Measurements from ENCODE around the gene TRIM36.

TRIM36 gene, protein sequence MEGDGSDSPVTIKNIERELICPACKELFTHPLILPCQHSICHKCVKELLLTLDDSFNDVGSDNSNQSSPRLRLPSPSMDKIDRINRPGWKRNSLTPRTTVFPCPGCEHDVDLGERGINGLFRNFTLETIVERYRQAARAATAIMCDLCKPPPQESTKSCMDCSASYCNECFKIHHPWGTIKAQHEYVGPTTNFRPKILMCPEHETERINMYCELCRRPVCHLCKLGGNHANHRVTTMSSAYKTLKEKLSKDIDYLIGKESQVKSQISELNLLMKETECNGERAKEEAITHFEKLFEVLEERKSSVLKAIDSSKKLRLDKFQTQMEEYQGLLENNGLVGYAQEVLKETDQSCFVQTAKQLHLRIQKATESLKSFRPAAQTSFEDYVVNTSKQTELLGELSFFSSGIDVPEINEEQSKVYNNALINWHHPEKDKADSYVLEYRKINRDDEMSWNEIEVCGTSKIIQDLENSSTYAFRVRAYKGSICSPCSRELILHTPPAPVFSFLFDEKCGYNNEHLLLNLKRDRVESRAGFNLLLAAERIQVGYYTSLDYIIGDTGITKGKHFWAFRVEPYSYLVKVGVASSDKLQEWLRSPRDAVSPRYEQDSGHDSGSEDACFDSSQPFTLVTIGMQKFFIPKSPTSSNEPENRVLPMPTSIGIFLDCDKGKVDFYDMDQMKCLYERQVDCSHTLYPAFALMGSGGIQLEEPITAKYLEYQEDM

DNA sequence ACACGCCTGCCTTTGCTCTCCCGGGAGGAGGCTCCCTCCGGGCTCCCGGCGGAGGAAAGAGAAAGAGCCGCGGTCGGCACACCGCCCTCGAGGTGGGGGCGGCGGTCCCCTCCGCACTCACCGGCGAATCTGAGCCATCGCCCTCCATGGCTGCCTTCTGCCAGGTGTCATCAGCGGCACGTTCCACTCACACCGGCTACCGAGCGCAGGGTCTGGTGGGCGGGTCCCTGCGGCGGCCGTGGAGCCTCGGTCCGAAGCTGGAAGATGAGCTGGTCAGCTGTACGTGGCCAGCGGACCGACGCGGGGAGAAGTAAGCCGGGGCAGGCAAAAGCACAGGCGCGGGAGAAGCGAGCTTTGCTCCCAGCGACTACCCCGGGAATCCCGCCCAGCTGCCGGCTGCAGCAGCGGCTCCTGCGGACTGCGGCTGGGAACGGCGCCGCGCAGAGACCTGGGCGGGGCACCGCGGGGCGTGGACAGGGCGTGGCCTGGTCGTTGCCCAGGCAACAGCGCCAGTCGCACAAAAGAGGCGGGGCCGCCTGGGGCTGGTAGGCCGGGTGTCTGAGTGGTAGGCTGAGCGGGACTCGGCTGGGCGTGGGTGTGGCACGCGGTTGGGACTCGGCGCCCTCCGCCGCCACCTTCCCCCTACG lies at the start of gene TRIM36:
Gene TRIM36, minus strand, starts transcription at position 422 of the 647 bp plus-strand sequence. Its CDS starts 274 bp downstream, at position 148.
- peaks cover 48% of the 10 kb centered on the region for H3K27me3 Mint-ChIP-seq
- peaks cover 14% of the 10 kb centered on the region for H3K4me1 Mint-ChIP-seq
- H3K9me3 Mint-ChIP-seq = peaks cover 10% of the 10 kb centered on the region

DNA sequence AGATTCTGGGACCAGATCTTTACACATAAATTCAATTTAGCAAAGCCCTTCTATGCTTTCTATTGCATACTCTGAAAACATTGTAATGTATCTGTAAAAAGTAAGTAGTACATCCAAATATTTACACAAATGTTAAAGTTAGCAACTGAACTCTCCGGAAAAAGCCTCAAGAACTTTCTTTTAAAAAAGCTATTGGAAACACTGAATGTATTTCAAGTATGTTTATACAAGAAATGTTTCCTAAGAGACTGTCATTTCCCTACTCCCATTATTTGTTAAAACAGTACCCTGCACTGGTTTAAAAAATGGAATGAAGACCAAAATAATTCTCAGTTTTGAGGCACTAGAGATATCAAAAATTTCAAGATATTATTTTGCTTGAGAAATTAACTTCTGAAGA lies 44.8 kb upstream of the TRIM36 start:
- Mint-ChIP-seq H3K4me3 (no peak overlapping the region), H3K4me1 (peaks cover 5% of the 10 kb centered on the region), H3K36me3 (peaks cover 28% of the 10 kb centered on the region), H3K27me3 (no peaks in the 10 kb centered on the region), H3K9me3 (no peaks in the 10 kb centered on the region), H3K27ac (no peak overlapping the region)
- ATAC-seq = no peak

More for the DNA sequence above, at the start of gene TRIM36:
- Mint-ChIP-seq H3K4me3 (peak within 1 kb of the TSS; percentile 92), H3K36me3 (peaks cover 11% of the 10 kb centered on the region), H3K27ac (no peak within 1 kb of the TSS)
- peak; percentile 98 for ATAC-seq

DNA sequence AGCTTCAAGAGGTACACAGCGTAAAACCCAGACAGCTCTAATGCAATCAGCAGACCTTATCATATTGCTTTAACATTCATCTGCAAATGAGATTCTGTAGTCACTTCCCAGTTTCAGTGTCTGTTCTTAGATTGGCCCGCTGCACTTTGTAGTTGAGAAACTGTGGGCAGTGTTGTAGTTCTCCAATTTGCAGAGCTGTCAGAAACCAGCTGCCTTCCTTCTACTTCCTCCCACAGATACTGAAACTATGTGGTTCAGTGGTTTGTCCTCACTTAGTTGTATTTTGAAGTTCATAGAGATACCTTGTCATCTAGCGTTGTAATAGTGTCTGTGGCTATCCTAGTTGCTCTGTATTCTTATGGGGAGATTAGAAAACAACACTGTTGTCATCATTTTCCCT lies 39.6 kb upstream of the TRIM36 start:
- ATAC-seq = peak; percentile 100
- Mint-ChIP-seq H3K4me3 (peak overlapping the region; percentile 51), H3K4me1 (peaks cover 17% of the 10 kb centered on the region), H3K9me3 (no peaks in the 10 kb centered on the region), H3K27me3 (no peaks in the 10 kb centered on the region), H3K27ac (peak overlapping the region; percentile 38), H3K36me3 (peaks cover 17% of the 10 kb centered on the region)

DNA sequence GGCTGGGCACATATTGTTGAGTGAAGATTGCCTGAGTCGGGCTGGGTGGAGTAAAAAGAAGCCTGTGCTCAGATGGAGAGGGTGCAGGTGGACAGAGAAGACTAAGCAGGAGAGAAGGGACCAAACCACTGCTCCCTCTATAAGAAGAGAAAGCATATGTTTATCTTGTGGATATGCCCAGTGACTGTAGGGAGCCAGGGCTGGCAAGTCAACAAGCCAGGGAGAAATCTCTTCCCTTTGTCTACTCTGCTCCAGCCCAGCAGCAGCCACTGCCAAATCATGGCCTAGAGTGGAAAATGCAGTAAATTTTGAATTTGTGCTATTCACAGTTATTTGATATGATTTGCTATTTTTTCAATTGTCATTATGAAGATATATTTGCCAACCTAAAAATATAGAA lies 33.2 kb upstream of the TRIM36 start:
- H3K36me3 Mint-ChIP-seq = peaks cover 18% of the 10 kb centered on the region
- H3K4me1 Mint-ChIP-seq = no peaks in the 10 kb centered on the region
- H3K27ac Mint-ChIP-seq = no peak overlapping the region
- H3K9me3 Mint-ChIP-seq = peaks cover 7% of the 10 kb centered on the region
- H3K4me3 Mint-ChIP-seq = no peak overlapping the region
- no peak for ATAC-seq
- H3K27me3 Mint-ChIP-seq = no peaks in the 10 kb centered on the region

DNA sequence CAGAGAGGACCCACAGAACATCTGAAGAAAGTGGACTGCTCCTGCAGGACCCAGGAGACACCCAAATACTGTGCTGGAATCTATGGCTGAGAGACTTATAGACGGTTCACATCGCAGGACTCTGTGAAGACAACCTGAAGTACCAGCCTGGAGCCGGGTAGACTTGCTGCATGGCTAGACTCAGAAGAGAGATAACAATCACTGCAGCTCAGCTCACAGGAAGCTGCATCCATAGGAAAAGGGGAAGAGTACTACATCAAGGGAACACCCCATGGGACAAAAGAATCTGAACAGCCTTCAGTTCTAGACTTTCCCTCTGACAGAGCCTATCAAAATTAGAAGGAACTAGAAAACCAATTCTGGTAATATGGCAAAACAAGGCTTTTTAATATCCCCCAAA lies 26.5 kb upstream of the TRIM36 start:
- no peaks in the 10 kb centered on the region for H3K4me1 Mint-ChIP-seq
- H3K4me3 Mint-ChIP-seq = no peak overlapping the region
- H3K9me3 Mint-ChIP-seq = peaks cover 7% of the 10 kb centered on the region
- ATAC-seq = no peak
- peaks cover 12% of the 10 kb centered on the region for H3K36me3 Mint-ChIP-seq
- no peaks in the 10 kb centered on the region for H3K27me3 Mint-ChIP-seq
- H3K27ac Mint-ChIP-seq = no peak overlapping the region

DNA sequence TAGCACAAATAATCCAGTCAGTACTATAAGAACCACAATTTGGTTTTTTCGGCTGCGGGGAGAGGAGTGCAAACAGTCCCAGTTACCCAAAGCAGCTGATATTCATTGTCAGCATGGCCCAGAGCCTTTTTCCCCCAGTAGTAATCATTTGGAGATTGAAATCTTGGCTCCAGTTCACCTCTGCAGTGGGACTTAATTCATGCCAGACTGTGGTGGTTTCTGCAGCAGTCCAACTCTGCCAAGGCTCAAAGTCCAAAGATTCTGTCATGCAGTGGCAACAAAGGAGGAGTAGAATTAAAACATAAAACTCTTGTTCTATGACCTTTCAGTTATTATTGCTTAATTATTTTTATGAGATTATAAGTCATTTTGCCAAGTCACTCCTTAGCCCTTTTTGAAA lies 25.0 kb upstream of the TRIM36 start:
- Mint-ChIP-seq H3K27ac (no peak overlapping the region), H3K4me3 (no peak overlapping the region), H3K9me3 (peaks cover 5% of the 10 kb centered on the region), H3K36me3 (peaks cover 8% of the 10 kb centered on the region), H3K27me3 (no peaks in the 10 kb centered on the region), H3K4me1 (no peaks in the 10 kb centered on the region)
- no peak for ATAC-seq

DNA sequence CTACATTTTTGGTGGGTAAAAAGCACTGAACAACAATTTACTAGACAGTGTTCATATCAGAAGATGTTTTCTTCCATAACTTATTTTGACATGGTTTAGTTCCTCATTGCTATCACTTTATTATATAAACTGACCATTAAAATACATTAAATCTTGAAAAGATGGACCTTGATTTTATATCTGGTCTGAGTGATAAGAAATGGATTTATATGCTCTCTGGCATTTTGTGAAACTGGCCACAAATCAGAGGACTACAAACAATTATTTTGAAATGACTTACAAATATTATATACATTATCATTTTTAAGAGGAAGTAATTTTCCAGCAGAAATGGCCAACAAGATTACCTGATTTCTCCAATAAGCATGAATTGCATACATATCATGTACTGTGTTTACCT lies 23.6 kb upstream of the TRIM36 start:
- H3K27ac Mint-ChIP-seq = no peak overlapping the region
- no peaks in the 10 kb centered on the region for H3K27me3 Mint-ChIP-seq
- no peaks in the 10 kb centered on the region for H3K9me3 Mint-ChIP-seq
- H3K4me1 Mint-ChIP-seq = no peaks in the 10 kb centered on the region
- no peak for ATAC-seq
- no peaks in the 10 kb centered on the region for H3K36me3 Mint-ChIP-seq
- H3K4me3 Mint-ChIP-seq = no peak overlapping the region

DNA sequence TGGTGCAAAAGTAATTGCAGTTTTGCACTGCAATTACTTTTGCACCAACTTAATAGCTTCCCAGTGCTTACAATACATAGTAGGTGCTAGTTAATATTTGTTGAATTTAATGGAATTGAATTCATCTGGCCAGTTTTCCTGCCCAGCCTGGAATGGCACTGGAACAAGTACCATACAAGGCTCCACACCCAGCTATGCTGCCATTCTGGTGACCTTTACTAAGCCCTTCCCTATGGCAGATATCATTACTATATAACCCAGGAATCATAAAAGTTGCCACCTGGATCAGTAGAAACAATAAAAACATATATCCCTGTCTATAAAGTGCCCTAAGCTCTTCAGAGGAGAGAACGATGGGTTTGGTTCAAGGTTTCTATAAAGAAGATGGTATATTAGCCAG lies 22.4 kb upstream of the TRIM36 start:
- Mint-ChIP-seq H3K9me3 (no peaks in the 10 kb centered on the region), H3K27ac (no peak overlapping the region), H3K27me3 (peaks cover 1% of the 10 kb centered on the region), H3K4me3 (no peak overlapping the region), H3K4me1 (no peaks in the 10 kb centered on the region), H3K36me3 (no peaks in the 10 kb centered on the region)
- ATAC-seq = no peak

DNA sequence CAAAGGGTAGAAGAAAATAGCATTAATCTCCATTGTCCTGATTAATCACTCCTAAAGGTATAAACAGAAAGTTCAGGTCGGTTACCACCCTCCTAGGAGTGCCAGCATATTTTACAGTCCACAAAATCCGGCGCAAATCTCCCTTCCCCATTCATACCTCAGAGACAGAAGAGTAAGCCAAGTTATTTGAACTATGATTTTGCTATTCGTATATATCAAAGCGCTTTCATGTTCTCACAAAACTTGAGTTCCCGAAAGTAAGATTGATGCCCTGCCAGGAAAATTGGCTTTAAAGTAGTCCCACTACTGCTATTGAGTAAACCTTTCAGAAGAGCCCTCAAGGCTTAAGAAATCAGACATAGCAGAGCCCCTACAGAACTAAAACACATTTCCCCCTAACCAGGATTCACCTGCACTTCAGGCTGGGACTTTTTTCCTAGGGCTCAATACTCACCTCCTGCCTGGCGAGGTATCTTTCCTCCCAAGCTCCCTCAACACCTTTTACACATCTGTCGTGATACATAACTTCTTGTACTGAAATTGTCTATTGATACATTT lies 21.8 kb upstream of the TRIM36 start:
- H3K27me3 Mint-ChIP-seq = peaks cover 7% of the 10 kb centered on the region
- no peaks in the 10 kb centered on the region for H3K36me3 Mint-ChIP-seq
- H3K9me3 Mint-ChIP-seq = no peaks in the 10 kb centered on the region
- ATAC-seq = no peak
- H3K4me3 Mint-ChIP-seq = no peak overlapping the region
- no peaks in the 10 kb centered on the region for H3K4me1 Mint-ChIP-seq
- H3K27ac Mint-ChIP-seq = no peak overlapping the region

DNA sequence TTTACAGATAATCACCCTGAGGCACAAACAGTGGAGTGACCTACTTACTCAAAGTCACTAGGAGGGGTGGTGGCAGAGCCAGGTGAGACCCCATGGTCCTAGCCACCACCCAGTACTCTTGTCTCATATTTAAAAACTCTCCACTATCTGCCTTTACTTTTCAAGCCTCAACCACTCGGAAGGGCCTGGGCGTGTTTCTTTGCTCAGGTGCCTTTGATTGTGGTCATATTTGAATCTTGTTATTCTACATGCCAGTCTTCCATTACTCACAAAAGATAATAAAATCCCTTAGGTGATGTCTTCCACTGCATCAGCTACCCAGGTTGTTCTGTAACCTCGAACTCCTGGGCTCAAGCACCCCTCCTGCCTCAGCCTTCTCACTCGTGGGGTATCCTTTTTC lies 20.7 kb upstream of the TRIM36 start:
- Mint-ChIP-seq H3K27me3 (peaks cover 11% of the 10 kb centered on the region), H3K4me1 (no peaks in the 10 kb centered on the region), H3K36me3 (no peaks in the 10 kb centered on the region), H3K4me3 (no peak overlapping the region), H3K27ac (no peak overlapping the region), H3K9me3 (no peaks in the 10 kb centered on the region)
- ATAC-seq = no peak

DNA sequence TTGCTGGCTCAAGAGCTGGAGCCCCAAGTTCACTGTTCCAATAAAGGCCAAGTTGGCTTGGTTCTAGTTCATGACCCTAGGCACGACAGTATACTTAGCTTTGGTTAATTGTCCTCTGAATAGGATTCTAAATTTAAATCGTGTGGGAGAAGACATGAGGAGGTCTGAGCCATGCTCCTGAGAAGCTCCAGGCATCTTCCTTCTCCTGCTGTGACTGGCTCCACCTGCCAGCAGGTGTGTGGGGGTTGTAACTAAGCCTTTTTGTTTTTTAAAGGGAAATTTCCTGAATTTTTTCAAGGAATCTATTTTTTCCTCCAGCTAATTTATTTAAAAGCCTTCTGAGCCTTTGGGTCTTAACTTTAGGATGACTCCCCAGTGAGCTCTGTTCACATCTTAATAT lies 20.2 kb upstream of the TRIM36 start:
- no peaks in the 10 kb centered on the region for H3K36me3 Mint-ChIP-seq
- no peak overlapping the region for H3K4me3 Mint-ChIP-seq
- ATAC-seq = no peak
- H3K27ac Mint-ChIP-seq = no peak overlapping the region
- H3K27me3 Mint-ChIP-seq = peaks cover 16% of the 10 kb centered on the region
- H3K4me1 Mint-ChIP-seq = no peaks in the 10 kb centered on the region
- H3K9me3 Mint-ChIP-seq = peaks cover 3% of the 10 kb centered on the region

DNA sequence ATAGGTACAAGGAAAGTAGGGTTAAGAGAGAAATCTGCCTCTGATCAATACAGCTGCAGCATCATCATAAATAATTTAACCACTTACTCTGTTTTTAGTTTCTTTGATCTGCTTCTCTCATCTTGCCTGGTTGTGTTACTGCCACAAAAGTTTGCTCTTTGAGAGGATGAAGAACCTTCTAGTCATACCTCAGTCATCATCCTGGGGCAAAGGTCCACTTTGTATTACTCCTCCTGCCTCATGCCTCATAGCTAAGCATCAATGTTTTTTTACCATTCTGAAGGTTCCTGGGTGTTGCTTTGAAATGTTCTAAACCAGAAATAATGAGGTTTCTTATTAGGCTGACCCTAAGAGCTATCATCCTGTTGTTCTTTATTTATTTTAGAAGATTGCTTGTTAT lies 17.1 kb upstream of the TRIM36 start:
- peaks cover 5% of the 10 kb centered on the region for H3K9me3 Mint-ChIP-seq
- H3K27ac Mint-ChIP-seq = no peak overlapping the region
- H3K4me1 Mint-ChIP-seq = no peaks in the 10 kb centered on the region
- no peaks in the 10 kb centered on the region for H3K36me3 Mint-ChIP-seq
- ATAC-seq = no peak
- no peak overlapping the region for H3K4me3 Mint-ChIP-seq
- H3K27me3 Mint-ChIP-seq = peaks cover 36% of the 10 kb centered on the region

DNA sequence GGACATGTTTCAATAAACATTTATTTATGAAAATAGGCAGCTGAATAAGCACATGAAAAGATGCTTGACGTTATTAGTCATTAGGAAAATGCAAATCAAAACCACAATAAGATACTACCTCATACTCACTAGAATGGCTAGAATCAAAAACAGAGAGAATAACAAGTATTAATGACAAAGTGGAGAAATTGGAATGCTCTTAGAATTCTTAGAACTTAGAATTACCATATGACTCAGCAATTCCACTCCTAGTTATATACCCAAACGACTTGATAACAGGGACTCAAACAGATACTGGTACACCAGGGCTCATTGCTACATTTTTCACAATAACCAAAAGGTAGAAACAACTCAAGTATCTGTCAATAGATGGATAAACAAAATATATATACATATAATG lies 15.1 kb upstream of the TRIM36 start:
- peaks cover 56% of the 10 kb centered on the region for H3K27me3 Mint-ChIP-seq
- H3K4me1 Mint-ChIP-seq = peaks cover 10% of the 10 kb centered on the region
- no peak overlapping the region for H3K27ac Mint-ChIP-seq
- no peaks in the 10 kb centered on the region for H3K36me3 Mint-ChIP-seq
- no peak for ATAC-seq
- H3K9me3 Mint-ChIP-seq = peaks cover 5% of the 10 kb centered on the region
- no peak overlapping the region for H3K4me3 Mint-ChIP-seq

DNA sequence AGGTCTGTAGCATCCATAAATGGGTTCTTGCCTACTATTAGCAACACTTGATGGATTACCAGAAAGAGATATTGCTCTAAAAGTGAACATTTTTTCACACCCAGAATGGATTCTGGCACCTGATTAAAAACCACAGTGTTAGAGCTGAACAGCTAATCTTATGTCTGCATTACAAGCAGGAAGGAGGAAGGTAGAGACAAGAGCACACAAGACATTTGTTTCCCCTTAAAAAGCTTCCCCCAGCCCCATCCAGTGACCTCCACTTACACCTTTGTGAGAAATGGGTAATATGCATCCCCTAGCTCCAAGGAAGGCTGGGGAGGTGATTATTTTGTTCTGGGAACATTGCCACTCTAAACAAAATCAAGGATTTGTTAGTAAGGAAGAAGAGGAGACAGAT lies 12.0 kb upstream of the TRIM36 start:
- no peak for ATAC-seq
- Mint-ChIP-seq H3K4me1 (peaks cover 18% of the 10 kb centered on the region), H3K9me3 (peaks cover 5% of the 10 kb centered on the region), H3K27ac (no peak overlapping the region), H3K4me3 (no peak overlapping the region), H3K27me3 (peaks cover 81% of the 10 kb centered on the region), H3K36me3 (no peaks in the 10 kb centered on the region)

DNA sequence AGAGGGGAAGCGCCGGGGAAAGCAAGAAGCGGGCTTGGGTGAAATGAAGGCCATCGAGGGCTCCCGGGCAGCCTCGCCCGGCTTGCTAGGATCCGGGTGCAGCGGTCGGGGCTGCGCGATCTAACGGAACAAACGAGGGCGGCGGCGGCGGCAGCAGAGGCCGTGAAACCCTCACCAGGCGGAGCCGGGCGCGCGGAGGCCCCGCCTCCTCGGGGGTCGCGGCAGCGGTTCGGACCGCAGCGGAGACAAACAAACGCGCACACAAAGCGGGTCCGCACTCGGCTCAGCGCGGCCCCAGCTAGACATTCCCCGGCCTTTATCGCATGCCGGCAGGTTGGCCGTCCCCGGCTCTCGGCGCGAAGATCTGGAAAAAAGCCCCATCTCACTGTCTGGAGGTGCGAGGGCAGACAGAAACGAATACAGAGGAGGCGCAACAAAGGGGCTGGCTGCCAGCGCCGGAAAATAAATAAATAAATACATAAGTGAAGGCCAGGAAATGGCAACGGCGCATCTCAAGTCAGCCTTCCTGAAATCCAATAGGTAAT lies 10.5 kb upstream of the TRIM36 start:
- Mint-ChIP-seq H3K4me1 (peaks cover 18% of the 10 kb centered on the region), H3K27me3 (peaks cover 77% of the 10 kb centered on the region), H3K4me3 (peak overlapping the region; percentile 85), H3K36me3 (no peaks in the 10 kb centered on the region), H3K9me3 (peaks cover 5% of the 10 kb centered on the region), H3K27ac (peak overlapping the region; percentile 76)
- peak; percentile 12 for ATAC-seq
